ENCODE data around the gene GBF1. TPM values are rescaled to one million over a fixed set of nuclear protein-coding genes. Genes with fewer than 3 reads are reported as not detected.

The GBF1 gene
- total and polyA plus RNA-seq, 2 of the 13 experiments (the other 11 are each of a cell fraction or from before 2014, with no cell fraction given), result 17.1 to 21.9 TPM

GRCh38 chr10:102422545-102423129, 177.3 kb downstream of the GBF1 start (continued):
- TF ChIP-seq ZNF547 (CRISPR knock-in tag; IDR thresholded peaks at IDR 0.05) (peak; percentile 80; the same call in 1 of the 2 replicates), NFATC3 (CRISPR knock-in tag; IDR thresholded peaks at IDR 0.05) (no peak), TP53 (CRISPR knock-in tag; conservative IDR thresholded peaks at IDR 0.05) (no peak; the same call in 1 of the 2 replicates), ZBTB20 (CRISPR knock-in tag; IDR thresholded peaks at IDR 0.05; ENCODE audit: borderline replicate concordance, low read depth) (peak; percentile 94), SALL2 (CRISPR knock-in tag; IDR thresholded peaks at IDR 0.05) (peak; percentile 85), TSC22D2 (CRISPR knock-in tag; IDR thresholded peaks at IDR 0.05; ENCODE audit: borderline replicate concordance) (peak; percentile 35; the same call in 1 of the 2 replicates), PTBP1 (IDR thresholded peaks at IDR 0.05; ENCODE audit: low read depth, low read length, poor library complexity, severe bottlenecking) (no peak), MXI1 (IDR thresholded peaks at IDR 0.05; ENCODE audit: borderline replicate concordance, low read depth, low read length) (peak; percentile 82; the same call in 1 of the 3 replicates), NFAT5 (CRISPR knock-in tag; IDR thresholded peaks at IDR 0.05) (0 out of 2 replicates have a peak, but pooled peaks have one; percentile 78), JARID2 (CRISPR knock-in tag; IDR thresholded peaks at IDR 0.05; ENCODE audit: insufficient replicate concordance) (no peak), ZNF549 (CRISPR knock-in tag; IDR thresholded peaks at IDR 0.05) (no peak), ZBTB8A (CRISPR knock-in tag; IDR thresholded peaks at IDR 0.05; ENCODE audit: borderline replicate concordance, low read depth) (peak; percentile 67; the same call in 1 of the 2 replicates), ZNF101 (CRISPR knock-in tag; IDR thresholded peaks at IDR 0.05; ENCODE audit: borderline replicate concordance, low read depth) (no peak), ATAD3A (CRISPR knock-in tag; IDR thresholded peaks at IDR 0.05) (no peak), ZNF616 (CRISPR knock-in tag; IDR thresholded peaks at IDR 0.05; ENCODE audit: low read depth) (peak; percentile 85; the same call in 1 of the 2 replicates), RFX1 (IDR thresholded peaks at IDR 0.05) (no peak), AGO2 (optimal IDR thresholded peaks at IDR 0.05; ENCODE audit: low read depth, low read length) (no peak), ZNF12 (CRISPR knock-in tag; IDR thresholded peaks at IDR 0.05) (0 out of 2 replicates have a peak, but pooled peaks have one; percentile 58), ZNF552 (CRISPR knock-in tag; IDR thresholded peaks at IDR 0.05; ENCODE audit: borderline replicate concordance) (peak; percentile 39; the same call in 1 of the 2 replicates), ARID3A (IDR thresholded peaks at IDR 0.05; ENCODE audit: low read depth, low read length) (no peak), DDIT3 (CRISPR knock-in tag; IDR thresholded peaks at IDR 0.05) (no peak), NR0B2 (CRISPR knock-in tag; IDR thresholded peaks at IDR 0.05) (peak; percentile 74), ZNF451 (CRISPR knock-in tag; IDR thresholded peaks at IDR 0.05) (peak; percentile 82; the same call in 1 of the 2 replicates)
